HL-60 (cell line): ENCODE data around the gene PCP2.

ENCODE experiments used
- GABPA ChIP-seq: IDR thresholded peaks from 2 replicates; pipeline ENCODE4 v1.6.1; 2012; ENCODE audit warnings: low read depth
- POLR2AphosphoS5 ChIP-seq: IDR thresholded peaks from 2 replicates; pipeline ENCODE4 v1.6.1; 2012; ENCODE audit warnings: low read depth
- SPI1 ChIP-seq: IDR thresholded peaks from 2 replicates; pipeline ENCODE4 v1.6.1; 2012; ENCODE audit warnings: low read depth, mild to moderate bottlenecking, borderline replicate concordance
- TF ChIP-seq, protein P1 (sequence below): IDR thresholded peaks from one replicate; pipeline ENCODE4 v1.5.1; 2011; ENCODE audit warnings: low read length, control low read depth, inconsistent platforms; ENCODE audit not compliant: insufficient read depth
- TF ChIP-seq, protein P2 (sequence below): IDR thresholded peaks from 2 replicates; pipeline ENCODE4 v1.6.1; 2012; ENCODE audit warnings: low read depth; ENCODE audit not compliant: insufficient replicate concordance

DNA sequence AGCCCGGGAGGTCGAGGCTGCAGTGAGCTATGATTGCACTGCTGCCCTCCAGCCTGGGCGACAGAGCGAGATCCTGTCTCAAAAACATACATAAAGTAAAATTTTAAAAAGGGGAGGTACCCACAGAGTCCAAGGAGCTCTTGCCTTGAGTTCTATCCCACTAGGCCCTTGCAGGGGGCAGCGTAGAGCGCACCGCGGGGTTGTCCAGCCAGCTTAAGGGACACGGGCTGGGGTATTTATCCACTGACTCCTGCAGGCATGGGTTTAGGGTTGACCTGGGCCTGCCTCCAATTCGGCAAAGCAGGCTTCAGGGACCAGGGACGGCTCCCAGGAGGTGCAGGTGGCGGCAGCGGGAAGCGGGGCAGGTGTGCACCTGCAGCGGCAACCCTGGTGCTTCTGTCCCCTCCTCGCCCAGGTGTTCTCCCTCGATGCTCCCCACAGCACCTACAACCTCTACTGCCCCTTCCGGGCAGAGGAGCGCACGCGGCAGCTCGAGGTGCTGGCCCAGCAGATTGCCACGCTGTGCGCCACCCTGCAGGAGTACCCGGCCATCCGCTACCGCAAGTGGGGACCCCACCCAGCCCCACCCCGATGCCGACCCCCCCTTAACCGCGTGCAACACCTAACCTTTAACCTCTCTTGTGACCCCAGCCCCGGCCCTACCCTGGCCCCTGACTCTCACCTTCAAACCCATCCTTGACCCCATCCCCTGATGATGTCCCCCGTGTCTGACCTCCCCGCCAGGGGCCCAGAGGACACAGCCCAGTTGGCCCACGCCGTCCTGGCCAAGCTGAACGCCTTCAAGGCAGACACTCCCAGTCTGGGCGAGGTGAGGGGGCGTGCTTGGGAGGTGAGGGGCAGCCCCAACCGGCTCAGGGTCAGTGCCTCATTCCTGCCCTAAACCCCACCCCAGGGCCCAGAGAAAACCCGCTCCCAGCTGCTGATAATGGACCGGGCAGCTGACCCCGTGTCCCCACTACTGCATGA is 8.1 kb upstream of the PCP2 start:
- TF ChIP-seq, protein P1, sequence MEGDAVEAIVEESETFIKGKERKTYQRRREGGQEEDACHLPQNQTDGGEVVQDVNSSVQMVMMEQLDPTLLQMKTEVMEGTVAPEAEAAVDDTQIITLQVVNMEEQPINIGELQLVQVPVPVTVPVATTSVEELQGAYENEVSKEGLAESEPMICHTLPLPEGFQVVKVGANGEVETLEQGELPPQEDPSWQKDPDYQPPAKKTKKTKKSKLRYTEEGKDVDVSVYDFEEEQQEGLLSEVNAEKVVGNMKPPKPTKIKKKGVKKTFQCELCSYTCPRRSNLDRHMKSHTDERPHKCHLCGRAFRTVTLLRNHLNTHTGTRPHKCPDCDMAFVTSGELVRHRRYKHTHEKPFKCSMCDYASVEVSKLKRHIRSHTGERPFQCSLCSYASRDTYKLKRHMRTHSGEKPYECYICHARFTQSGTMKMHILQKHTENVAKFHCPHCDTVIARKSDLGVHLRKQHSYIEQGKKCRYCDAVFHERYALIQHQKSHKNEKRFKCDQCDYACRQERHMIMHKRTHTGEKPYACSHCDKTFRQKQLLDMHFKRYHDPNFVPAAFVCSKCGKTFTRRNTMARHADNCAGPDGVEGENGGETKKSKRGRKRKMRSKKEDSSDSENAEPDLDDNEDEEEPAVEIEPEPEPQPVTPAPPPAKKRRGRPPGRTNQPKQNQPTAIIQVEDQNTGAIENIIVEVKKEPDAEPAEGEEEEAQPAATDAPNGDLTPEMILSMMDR, result no peak
- TF ChIP-seq GABPA (no peak), POLR2AphosphoS5 (0 out of 2 replicates have a peak, but pooled peaks have one; percentile 32), SPI1 (no peak)
- TF ChIP-seq, protein P2, sequence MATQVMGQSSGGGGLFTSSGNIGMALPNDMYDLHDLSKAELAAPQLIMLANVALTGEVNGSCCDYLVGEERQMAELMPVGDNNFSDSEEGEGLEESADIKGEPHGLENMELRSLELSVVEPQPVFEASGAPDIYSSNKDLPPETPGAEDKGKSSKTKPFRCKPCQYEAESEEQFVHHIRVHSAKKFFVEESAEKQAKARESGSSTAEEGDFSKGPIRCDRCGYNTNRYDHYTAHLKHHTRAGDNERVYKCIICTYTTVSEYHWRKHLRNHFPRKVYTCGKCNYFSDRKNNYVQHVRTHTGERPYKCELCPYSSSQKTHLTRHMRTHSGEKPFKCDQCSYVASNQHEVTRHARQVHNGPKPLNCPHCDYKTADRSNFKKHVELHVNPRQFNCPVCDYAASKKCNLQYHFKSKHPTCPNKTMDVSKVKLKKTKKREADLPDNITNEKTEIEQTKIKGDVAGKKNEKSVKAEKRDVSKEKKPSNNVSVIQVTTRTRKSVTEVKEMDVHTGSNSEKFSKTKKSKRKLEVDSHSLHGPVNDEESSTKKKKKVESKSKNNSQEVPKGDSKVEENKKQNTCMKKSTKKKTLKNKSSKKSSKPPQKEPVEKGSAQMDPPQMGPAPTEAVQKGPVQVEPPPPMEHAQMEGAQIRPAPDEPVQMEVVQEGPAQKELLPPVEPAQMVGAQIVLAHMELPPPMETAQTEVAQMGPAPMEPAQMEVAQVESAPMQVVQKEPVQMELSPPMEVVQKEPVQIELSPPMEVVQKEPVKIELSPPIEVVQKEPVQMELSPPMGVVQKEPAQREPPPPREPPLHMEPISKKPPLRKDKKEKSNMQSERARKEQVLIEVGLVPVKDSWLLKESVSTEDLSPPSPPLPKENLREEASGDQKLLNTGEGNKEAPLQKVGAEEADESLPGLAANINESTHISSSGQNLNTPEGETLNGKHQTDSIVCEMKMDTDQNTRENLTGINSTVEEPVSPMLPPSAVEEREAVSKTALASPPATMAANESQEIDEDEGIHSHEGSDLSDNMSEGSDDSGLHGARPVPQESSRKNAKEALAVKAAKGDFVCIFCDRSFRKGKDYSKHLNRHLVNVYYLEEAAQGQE, result no peak
